GM18498 (cell line): ENCODE measurements around the gene CNTNAP1.

Experiments used
- ATAC-seq: cut with Tn5 transposase; IDR thresholded peaks from one replicate; pipeline ENCODE4 v1.9.1; 2021; ENCODE audit warnings: mild to moderate bottlenecking, moderate library complexity; ENCODE audit not compliant: unreplicated experiment

The CNTNAP1 gene

GRCh38 chr17:42683407-42684034 lies 1.2 kb downstream of the CNTNAP1 start:
- no peak for ATAC-seq

- no peak for ATAC-seq
Observed at GRCh38 chr17:42684929-42685556, 2.7 kb downstream of the CNTNAP1 start.

GRCh38 chr17:42685831-42686230 lies 3.5 kb downstream of the CNTNAP1 start:
- no peak for ATAC-seq

GRCh38 chr17:42686520-42687128 lies 4.3 kb downstream of the CNTNAP1 start:
- no peak for ATAC-seq

GRCh38 chr17:42687707-42688320 lies 5.5 kb downstream of the CNTNAP1 start:
- ATAC-seq: no peak

GRCh38 chr17:42690596-42690995 lies 8.3 kb downstream of the CNTNAP1 start:
- no peak for ATAC-seq

GRCh38 chr17:42691021-42691545 lies 8.8 kb downstream of the CNTNAP1 start:
- no peak for ATAC-seq

- no peak for ATAC-seq
Observed at GRCh38 chr17:42692489-42692888, 10.2 kb downstream of the CNTNAP1 start.

- no peak for ATAC-seq
Observed at GRCh38 chr17:42694524-42694923, 12.2 kb downstream of the CNTNAP1 start.

- ATAC-seq: no peak
Observed at GRCh38 chr17:42695500-42695899, 13.2 kb downstream of the CNTNAP1 start.

- no peak for ATAC-seq
Observed at GRCh38 chr17:42697108-42697811, 14.9 kb downstream of the CNTNAP1 start.

GRCh38 chr17:42698736-42699414 lies 16.5 kb downstream of the CNTNAP1 start:
- no peak for ATAC-seq

GRCh38 chr17:42699415-42699740 lies 17.0 kb downstream of the CNTNAP1 start:
- no peak for ATAC-seq

- ATAC-seq: no peak
Observed at GRCh38 chr17:42700586-42701289, 18.4 kb downstream of the CNTNAP1 start.

- ATAC-seq: no peak
Observed at GRCh38 chr17:42702446-42702845, 20.1 kb downstream of the CNTNAP1 start.

- ATAC-seq: peak; percentile 23
Observed at GRCh38 chr17:42704490-42704836, 22.1 kb downstream of the CNTNAP1 start.

- ATAC-seq: peak; percentile 75
Observed at GRCh38 chr17:42704837-42705494, 22.6 kb downstream of the CNTNAP1 start.

GRCh38 chr17:42706732-42707131 lies 24.4 kb downstream of the CNTNAP1 start:
- no peak for ATAC-seq

GRCh38 chr17:42708588-42708987 lies 26.3 kb downstream of the CNTNAP1 start:
- ATAC-seq: no peak

GRCh38 chr17:42709561-42709960 lies 27.2 kb downstream of the CNTNAP1 start:
- no peak for ATAC-seq
